Upper lobe of left lung (tissue), 4 donors: ENCODE results near the gene MOCS1.

Experiments
- POLR2A ChIP-seq, 4 donors: fragments of 450-650 bp; IDR thresholded peaks; one replicate each; pipeline ENCODE4 v1.5.1; 2016 to 2017; ENCODE audit warnings: antibody characterized with exemption in 4 of 4, mild to moderate bottlenecking in 2 of 4
- POLR2AphosphoS5 ChIP-seq, 2 donors: sonication (generic); formaldehyde crosslinking; IDR thresholded peaks; one replicate each; pipeline ENCODE4 v1.5.1; 2017; ENCODE audit warnings: antibody characterized with exemption in 2 of 2

DNA sequence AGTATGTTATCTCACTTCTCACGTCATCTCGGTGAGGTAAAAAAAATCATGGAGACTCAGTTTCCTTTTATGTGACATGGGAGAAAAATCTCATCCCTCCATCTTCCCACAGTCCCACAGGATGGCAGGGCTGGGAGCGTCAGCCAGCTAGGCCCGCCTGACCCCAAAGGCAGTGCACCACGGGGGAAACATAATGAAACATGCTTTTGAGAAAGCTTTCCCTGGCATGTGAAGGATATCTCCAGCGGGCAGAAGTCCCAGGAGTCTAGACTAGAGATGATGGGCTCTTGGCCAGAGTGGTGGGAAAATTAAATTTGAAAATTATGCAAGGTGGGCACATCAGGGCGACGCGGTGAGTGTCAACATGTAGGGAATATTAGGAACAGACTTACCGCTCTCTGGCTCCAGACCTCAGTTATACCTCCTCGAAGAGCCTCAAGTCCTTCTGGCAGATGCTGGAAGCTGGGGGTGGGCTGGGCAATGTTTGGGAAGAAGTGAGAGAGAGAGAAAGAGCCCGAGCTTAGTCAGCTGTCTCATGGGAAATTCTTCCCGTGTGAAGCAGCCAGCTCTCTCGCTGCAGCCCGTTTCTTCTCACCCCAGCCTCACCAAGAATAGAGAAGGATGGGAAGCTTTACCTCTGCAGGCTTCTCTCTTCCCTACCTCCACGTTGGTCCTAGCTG, 52.3 kb downstream of the MOCS1 start:
- TF ChIP-seq POLR2A (IDR thresholded peaks at IDR 0.05) (no peak), POLR2AphosphoS5 (IDR thresholded peaks at IDR 0.05) (no peak)
